Fibroblast of skin of right quadriceps (primary cell): ENCODE measurements around the gene TMEM259.
A peak's percentile ranks its signal among the peaks of the same experiment; 100 is the strongest.

ENCODE experiments used
- DNase-seq: peaks from one replicate; pipeline ENCODE4 v3.0.0-alpha.2; 2013

The TMEM259 gene

DNA sequence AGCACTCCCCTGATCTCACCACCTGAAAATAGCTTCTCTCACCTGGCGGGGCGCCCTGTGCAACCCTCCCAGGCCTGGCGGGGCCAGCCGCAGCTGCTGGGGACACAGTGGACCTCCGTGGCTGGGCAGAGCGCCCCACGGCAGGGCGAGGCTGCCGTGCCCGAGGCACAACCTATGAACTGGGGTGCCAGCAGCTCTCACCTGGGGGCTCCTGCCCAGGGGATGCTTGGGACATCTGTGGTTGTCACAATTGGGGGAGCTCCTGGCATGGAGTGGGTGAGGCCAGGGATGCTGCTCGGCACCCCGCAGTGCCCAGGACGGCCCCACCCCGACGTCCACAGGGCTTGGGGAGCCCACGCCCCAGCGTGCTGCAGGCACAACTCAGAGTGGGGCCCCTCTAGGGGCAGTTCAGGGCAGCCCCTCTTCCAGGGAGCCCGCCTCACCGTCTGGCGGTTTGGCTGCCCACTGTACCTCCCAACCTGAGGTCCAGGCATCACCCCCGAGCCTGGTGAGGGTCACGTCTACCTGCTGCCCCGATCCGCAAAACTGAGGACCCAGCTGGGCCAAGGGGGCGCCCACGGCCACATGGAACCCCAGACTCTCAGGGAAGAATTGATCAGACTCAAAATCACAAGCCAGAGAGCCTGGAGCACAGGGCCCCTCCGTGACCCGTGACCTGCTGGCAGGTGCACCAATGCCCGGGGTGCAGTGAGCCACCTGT lies 5.7 kb downstream of the TMEM259 start:
- DNase-seq = no peak

DNA sequence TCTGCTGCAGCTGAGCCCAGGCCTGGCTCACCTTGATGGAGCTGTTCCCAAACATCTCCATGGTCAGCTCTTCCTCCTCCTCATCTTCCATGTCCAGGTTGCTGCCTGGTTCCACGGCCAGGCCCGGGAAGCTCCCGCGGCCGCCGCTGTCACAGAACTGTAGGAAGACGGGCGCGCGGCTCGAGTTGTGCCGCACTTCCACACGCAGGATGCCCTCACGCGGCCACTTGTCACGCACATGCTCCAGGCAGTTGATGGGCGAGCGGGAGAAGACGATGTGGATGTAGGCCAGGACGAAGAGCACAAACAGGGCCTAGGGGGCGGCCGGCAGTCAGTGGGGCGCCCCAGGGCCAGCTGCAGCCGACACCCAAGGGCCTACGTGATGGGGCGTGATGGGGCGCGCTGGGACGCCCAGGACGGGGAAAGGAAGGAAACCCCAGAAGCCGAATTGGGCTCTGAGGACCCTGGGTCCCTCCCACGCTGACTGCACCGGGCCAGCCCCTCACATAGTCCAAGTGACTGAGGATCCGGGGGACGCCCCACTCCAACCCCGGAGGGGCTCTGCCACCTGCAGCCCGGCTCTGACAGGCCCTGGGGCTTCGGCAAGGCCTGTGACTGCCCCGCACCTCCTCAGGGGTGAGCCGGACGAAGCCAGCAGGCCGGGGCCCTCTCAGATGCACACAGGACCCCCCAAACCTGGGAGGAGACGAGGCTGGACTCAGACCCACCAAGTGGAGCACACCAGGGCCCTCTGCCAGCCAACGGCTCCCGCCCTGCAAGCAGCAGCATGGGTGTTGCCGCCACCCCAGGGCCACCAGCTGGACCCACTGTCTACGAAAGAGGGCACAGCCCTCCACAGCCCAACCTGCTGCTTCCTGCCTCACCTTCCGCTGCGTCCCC lies 6.5 kb downstream of the TMEM259 start:
- no peak for DNase-seq

DNA sequence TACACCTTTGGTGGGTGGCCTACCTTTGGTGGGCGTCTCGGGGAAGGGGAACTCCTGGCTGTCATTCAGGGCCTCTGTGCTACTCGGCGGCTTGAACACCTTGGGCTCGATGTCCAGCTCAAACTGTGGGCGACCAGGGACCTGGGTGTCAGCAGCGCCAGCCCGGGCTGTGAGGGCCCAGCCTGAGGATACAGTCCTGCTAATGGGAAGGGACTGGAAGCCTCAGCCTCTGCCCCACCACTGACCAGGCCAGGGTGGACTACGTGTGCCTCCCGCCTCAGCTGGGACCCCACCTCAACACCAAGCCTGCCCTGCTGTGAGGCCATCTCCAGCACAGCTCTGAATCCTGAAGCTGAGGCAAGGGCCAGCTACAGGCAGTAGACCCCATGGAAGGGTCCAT lies 7.7 kb downstream of the TMEM259 start:
- no peak for DNase-seq

DNA sequence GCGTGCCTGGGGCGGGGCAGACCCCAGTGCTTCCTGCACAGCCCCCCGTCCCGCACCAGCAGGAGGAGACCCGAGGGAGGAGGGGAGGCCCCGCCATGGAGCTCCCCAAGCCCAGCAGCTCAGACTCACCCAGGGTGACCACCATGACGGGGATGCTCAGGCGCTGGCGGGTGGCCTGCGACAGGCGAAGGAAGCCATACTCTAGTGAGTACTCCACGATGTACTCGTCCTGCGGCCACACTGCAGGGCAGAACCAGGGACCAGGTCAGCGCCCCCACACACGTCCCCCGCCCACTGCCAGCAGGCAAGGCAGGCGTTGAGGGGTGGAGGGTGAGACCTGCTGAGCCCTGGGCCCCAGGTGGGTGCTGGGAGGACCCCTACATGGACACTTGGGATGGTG lies 8.6 kb downstream of the TMEM259 start:
- DNase-seq = no peak

DNA sequence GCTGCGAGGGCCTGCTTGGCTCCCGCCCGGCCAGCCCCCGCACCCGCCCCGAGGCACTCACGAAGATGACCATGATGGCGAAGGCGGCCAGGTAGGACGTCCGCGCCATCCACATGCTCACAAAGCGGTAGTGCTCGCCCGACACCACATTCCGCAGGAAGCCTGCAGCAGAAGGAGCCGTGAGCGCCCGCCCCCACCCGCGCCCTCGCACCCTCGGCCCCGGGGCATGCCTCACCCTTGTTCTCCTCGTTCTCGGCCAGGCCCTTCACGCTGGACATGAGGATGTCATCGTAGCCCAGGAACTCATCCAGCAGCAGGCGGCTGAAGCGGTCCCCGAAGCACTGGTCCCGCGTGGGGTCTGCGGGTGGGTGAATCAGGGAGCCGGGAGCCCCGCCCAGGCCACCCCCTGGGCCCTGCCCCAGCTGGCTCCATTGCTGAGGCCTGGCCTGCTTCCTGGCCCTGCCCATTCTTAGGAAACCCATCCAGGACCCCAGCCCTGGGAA lies 9.0 kb downstream of the TMEM259 start:
- DNase-seq = no peak

DNA sequence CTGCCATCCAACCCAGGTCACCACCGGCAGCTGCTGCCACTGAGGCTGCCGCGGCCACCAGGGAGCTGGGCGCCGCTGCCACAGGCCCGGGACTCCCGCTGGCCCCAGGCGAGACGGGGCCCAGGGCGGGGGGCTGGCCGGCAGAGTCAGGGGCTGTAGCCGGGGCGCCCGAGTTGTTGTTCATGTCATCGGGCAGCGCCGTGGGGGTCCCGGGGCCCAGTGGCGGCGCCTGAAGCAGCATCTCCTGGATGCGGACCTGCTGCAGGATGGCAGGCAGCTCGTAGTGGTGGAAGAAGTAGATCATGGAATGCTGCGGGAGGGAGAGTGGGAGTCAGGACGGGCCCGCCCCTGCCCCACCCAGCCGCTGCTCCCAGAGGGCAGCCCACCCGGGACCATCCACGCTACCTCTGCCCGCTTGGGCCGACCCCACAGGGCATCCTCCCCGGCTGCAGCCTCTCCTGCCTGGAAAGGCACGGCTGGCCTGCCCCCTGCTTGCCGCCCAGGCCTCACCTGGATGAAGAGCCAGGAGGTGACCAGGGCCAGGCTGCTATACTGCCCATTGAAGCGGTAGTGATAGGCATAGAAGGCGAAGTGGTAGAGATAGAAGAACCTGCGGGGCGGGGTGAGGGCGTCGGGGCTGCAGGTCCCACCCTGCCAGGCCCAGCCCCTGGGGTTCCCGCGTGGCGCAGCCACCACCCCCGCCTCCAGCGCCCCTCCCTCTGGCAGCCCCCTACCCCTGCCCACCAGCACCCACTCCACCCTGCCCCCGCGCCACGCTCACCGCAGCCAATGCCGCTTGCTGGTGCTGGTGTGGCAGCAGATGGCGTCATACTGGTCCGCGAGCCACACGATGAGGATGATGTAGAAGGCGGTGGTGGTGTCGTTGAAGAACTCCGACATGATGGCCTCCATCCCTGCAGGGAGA lies 10.1 kb downstream of the TMEM259 start:
- DNase-seq = no peak

DNA sequence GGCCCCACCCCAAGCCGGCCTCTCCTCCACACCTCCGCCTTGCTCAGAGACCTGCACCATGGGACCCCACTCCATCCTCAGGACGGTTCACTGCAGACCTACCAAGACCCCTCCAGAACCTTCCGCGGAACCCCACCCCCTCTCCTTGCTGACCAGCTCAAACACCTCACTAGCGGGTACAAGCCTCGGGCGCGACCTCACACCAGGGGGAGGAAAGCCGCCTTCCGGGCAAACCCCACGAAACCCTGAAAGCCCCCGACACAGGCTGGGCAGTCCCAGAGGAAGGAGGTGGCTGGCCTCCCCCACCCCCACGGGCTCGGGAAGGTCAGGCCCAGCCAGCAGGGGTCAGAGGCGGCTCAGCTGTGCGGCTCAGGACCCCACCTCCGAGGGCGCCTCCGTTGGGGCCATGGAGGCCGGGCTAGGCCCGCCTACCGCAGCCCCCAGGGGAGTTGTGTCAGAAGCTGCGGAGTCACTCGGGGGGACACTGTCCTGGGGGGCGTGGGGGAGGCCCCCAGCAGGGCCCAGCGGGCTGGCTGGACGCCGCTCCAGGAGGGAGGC lies 10.9 kb downstream of the TMEM259 start:
- DNase-seq = no peak

DNA sequence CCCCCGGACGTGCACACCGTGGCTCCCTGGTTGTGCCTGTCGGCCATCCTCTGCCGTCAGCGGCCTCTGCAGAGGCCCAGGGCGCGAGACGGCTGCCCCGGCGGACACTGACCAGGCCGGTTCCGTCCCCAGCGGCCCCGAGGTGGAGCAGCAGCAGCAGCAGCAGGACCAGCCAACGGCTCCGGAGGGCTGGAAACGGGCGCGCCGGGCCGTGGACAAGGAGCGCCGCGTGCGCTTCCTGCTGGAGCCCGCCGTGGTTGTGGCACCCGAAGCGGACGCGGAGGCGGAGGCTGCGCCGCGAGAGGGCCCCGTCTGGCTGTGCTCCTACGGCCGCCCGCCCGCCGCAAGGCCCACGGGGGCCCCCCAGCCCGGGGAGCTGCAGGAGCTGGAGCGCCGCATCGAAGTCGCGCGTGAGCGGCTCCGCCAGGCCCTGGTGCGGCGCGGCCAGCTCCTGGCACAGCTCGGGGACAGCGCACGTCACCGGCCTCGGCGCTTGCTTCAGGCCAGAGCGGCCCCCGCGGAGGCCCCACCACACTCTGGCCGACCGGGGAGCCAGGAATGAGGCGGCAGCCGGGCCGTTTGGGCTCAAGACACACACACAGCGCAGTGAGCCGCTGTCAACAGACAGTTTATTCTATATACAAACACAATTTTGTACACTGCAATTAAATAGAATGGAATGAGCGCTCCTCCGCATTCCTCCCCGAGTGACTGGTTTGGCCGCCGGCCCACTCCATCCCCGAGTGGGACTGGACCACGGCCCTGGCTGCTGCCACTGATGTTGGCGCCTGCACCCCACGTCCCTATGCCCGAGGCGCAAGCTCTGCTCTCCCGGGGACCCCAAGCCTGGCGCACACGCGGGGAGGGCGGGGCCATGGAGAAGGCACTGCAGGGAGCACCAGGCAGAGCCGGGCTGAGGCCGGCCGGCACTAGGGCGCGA lies 11.6 kb downstream of the TMEM259 start:
- peak; percentile 28 for DNase-seq

DNA sequence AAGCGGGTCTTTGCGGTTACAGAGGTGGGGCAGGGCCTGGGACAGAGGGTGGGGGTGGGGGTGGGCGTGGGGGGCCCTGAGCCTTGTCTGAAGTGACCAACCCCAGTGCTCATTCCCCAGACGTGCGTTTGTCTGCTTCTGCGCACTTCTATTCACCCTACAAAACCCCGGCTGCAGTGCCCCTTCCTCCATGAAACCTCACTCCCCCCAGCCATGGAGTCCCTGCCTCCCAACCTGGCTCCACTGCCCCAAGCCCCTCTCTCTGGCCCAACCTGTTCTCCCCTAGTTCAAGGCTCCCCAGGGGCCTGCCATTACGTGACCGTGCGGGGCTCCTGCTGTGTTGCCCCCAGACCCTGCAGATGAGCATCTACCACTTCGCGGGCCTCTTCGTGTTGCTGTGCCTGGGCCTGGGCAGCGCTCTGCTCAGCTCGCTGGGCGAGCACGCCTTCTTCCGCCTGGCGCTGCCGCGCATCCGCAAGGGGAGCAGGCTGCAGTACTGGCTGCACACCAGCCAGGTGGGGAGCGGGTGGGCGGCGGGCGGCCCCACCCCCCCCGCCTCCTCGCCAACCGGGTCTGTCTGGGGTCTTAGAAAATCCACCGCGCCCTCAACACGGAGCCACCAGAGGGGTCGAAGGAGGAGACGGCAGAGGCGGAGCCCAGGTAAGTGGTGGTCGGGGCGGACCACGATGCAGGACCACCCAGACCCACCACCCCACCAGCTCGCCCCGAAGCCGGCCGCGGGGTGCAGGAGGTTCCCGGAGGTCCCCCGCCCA lies 12.5 kb downstream of the TMEM259 start:
- no peak for DNase-seq

DNA sequence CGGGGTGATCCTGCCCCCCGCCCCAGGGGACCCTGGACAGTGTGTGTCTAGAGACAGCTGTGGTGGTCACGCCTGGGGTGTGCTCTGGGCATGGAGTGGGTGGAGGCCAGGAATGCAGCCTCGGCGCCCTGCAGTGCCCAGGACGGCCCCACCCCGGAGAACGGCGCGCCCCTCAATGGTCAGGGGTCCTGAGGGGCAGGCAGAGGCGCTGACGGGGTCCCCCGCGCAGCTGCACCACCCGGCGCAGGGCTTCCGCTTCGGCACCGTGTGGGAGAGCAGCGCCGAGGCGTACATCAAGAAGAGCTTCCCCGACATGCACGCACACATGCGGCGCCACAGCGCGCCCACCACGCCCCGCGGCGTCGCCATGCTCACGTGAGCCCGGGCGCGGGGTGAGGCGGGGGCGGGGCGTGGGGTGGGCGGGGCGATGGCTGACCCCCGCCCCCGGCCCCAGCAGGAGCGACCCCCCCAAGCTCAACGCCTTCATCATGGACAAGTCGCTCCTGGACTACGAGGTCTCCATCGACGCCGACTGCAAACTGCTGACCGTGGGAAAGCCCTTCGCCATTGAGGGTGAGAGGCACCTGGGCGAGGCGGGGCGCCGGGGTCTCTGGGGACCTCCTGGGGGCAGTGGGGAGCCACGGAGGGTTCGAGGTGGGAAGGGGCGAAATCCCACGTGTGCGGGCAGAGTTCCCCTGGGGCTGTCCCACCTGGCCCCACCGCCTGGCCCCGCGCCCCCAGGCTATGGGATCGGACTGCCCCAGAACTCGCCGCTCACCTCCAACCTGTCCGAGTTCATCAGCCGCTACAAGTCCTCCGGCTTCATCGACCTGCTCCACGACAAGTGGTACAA lies 13.3 kb downstream of the TMEM259 start:
- no peak for DNase-seq

DNA sequence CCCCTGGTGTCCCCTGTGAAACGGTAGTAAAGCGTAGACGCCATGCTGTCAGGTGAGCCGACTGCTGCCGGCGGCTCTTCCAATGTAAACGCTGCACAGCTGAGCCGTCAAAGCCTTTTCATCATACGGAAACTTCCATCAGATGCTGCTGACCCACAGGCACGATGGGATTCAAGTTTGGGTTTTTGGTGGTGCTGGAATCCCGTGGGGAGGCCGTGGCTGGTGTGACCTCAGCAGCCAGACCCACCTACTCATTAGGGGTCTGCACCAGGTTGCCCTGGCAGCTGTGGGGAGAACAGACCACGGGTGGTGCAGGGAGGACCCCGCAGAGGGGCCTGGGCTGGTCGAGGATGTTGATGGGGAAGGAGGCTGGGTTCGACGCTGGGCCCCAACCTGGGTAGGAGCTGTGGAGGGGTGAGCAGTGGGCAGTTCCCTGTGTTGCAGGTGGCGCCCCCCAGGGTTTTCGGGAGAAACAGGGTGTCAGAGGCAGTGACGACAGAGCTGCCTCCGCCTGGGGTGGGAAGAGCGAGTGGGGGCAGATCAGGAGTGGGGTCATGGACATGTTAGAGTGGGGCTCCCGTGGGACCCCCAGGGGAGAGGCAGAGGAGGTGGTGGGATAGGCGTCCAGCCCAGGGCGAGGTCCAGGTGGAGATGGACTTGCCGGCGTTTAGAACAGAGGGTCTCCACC lies 14.1 kb downstream of the TMEM259 start:
- DNase-seq = no peak

DNA sequence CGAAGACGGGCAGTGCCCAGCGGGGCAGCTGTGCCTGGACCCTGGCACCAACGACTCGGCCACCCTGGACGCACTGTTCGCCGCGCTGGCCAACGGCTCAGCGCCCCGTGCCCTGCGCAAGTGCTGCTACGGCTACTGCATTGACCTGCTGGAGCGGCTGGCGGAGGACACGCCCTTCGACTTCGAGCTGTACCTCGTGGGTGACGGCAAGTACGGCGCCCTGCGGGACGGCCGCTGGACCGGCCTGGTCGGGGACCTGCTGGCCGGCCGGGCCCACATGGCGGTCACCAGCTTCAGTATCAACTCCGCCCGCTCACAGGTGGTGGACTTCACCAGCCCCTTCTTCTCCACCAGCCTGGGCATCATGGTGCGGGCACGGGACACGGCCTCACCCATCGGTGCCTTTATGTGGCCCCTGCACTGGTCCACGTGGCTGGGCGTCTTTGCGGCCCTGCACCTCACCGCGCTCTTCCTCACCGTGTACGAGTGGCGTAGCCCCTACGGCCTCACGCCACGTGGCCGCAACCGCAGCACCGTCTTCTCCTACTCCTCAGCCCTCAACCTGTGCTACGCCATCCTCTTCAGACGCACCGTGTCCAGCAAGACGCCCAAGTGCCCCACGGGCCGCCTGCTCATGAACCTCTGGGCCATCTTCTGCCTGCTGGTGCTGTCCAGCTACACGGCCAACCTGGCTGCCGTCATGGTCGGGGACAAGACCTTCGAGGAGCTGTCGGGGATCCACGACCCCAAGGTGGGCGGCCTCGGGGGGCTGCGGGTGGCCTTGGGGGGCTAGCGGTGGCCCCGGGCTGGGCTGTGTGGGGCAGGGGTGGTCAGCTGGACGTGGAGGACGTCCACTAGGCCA lies 15.9 kb downstream of the TMEM259 start:
- DNase-seq = no peak

DNA sequence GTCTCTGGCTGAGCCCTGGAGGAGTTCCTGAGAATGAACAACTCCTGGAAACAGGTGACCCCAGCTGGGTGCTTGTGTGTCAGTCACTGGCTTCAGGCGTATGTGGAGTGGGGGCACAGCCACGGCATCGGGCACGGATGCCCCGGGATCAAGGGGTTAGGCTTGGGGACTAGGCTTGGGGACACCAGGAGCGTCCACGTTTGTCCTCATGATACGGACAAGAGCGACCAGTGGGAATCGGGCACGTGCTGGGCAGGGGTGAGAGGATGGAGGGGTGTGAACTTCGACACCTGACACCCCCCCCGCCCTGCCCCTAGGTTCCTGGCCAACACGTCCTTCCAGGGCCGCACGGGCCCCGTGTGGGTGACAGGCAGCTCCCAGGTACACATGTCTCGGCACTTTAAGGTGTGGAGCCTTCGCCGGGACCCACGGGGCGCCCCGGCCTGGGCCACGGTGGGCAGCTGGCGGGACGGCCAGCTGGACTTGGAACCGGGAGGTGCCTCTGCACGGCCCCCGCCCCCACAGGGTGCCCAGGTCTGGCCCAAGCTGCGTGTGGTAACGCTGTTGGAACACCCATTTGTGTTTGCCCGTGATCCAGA lies 16.6 kb downstream of the TMEM259 start:
- DNase-seq = no peak

DNA sequence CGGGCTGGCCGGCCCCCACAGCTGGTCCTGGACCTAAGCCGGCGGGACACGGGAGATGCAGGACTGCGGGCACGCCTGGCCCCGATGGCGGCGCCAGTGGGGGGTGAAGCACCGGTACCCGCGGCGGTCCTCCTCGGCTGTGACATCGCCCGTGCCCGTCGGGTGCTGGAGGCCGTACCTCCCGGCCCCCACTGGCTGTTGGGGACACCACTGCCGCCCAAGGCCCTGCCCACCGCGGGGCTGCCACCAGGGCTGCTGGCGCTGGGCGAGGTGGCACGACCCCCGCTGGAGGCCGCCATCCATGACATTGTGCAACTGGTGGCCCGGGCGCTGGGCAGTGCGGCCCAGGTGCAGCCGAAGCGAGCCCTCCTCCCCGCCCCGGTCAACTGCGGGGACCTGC lies 17.6 kb downstream of the TMEM259 start:
- no peak for DNase-seq

DNA sequence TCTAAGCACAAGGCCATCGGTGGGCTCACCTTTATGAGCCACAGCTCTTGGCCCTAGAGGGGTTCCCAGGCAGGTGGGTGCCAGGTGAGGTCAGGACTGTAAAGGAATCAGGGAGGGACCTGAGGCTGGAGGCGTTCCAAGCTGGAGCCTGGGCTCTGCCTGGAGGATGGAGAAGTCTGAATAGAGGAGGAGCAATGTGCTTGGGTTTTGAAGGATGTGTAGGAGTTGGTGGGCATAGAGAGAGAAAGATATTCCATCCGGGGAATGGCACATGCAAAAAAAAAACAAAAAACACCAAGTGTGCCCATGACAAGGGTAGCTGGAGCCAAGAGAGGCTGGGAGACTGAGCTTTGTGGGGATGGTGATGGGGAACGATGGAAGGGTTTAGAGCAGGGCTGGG lies 18.3 kb downstream of the TMEM259 start:
- no peak for DNase-seq

DNA sequence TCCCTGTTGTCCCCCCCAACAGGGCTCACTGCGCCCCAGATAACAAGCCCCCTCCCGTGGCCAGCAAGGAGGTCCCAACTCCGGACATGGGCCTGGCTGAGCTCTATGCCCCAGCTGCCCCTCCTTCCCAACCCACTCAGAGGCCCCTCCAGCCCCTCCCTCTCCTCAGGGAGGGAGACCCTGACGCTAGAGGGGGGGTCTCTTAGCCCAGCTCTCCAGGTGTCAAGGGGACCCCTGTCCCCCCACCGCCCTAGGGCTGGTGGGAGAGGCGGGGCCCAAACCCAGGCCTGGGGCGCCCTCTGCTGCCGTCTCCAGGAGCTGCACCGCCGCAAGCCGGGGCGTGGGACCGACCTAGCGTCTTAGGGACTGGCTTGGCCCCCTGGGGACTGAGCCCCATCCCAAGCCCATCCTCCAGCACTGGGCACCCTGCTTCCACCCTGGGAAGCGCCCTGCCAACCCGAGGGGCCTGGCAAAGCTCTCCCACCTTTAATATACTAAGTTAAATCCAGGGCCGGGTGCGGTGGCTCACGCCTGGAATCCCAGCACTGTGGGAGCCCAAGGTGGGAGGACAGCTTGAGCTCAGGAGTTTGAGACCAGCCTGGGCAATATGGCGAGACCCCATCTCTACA lies 19.3 kb downstream of the TMEM259 start:
- DNase-seq = no peak
